Activated CD8-positive, alpha-beta memory T cell treated with anti-CD3 and anti-CD28 coated beads, Interleukin-2, amount 50 U/mL, for 1 hour (primary cell): ENCODE measurements around the gene AFM.

ENCODE experiments used
- DNase-seq: peaks from one replicate; pipeline ENCODE4 v3.0.0-alpha.2; 2020; ENCODE audit errors: extremely low read depth

Gene AFM

GRCh38 chr4:73481358-73481757 lies at the start of gene AFM:
Gene AFM, plus strand, starts transcription at chr4:73481745. Its CDS starts 31 bp downstream, at chr4:73481776.
- no peak for DNase-seq

- DNase-seq: no peak
Observed at GRCh38 chr4:73431813-73432168, 49.8 kb upstream of the AFM start.

- DNase-seq: no peak
Observed at GRCh38 chr4:73432169-73433000, 49.2 kb upstream of the AFM start.

GRCh38 chr4:73433140-73433539 lies 48.4 kb upstream of the AFM start:
- DNase-seq: no peak

GRCh38 chr4:73434311-73434710 lies 47.2 kb upstream of the AFM start:
- DNase-seq: no peak

GRCh38 chr4:73435984-73436383 lies 45.6 kb upstream of the AFM start, which contains the start of gene AFP:
Gene AFP, plus strand, starts transcription at chr4:73436221. Its CDS starts 42 bp downstream, at chr4:73436263.
- no peak for DNase-seq

GRCh38 chr4:73436674-73437557 lies 44.6 kb upstream of the AFM start:
- DNase-seq: no peak

- no peak for DNase-seq
Observed at GRCh38 chr4:73437558-73437956, 44.0 kb upstream of the AFM start.

GRCh38 chr4:73438048-73438447 lies 43.5 kb upstream of the AFM start:
- no peak for DNase-seq

GRCh38 chr4:73438582-73439215 lies 42.8 kb upstream of the AFM start:
- DNase-seq: no peak

- DNase-seq: no peak
Observed at GRCh38 chr4:73439445-73439844, 42.1 kb upstream of the AFM start.

GRCh38 chr4:73439991-73440390 lies 41.6 kb upstream of the AFM start:
- no peak for DNase-seq

GRCh38 chr4:73440653-73441052 lies 40.9 kb upstream of the AFM start:
- no peak for DNase-seq

- no peak for DNase-seq
Observed at GRCh38 chr4:73442275-73442674, 39.3 kb upstream of the AFM start.

GRCh38 chr4:73443224-73443623 lies 38.3 kb upstream of the AFM start:
- no peak for DNase-seq

- no peak for DNase-seq
Observed at GRCh38 chr4:73445383-73446335, 35.9 kb upstream of the AFM start.

- DNase-seq: no peak
Observed at GRCh38 chr4:73446336-73446938, 35.1 kb upstream of the AFM start.

GRCh38 chr4:73447671-73448070 lies 33.9 kb upstream of the AFM start:
- no peak for DNase-seq

GRCh38 chr4:73448448-73449203 lies 32.9 kb upstream of the AFM start:
- DNase-seq: no peak

- no peak for DNase-seq
Observed at GRCh38 chr4:73450398-73451004, 31.0 kb upstream of the AFM start.
